GM12878 (cell line): Measurements from ENCODE around the gene RIIAD1. TPM values are rescaled to one million over a fixed set of nuclear protein-coding genes. Genes with fewer than 3 reads are reported as not detected.

Experiments
- ATAC-seq: fragments of 200-7000 bp; cut with Tn5 transposase; 3 replicates; pipeline ENCODE4 v1.9.1; 2020; ENCODE audit warnings: mild to moderate bottlenecking, moderate library complexity
- BruUV-seq: library from RNA; stranded (reverse); fragments of 400-500 nt; replicated peaks from 2 replicates; lab custom pipeline; 2021; lab: Mats Ljungman, UMichigan
- CTCF ChIA-PET: fragments of 300-600 bp; sonication (Branson Sonifier 250); formaldehyde crosslinking; extraction: SDS; loops from one replicate; lab custom pipeline; 2021; ENCODE audit warnings: inconsistent platforms; lab: Yijun Ruan, JAX
- POLR2A ChIA-PET: fragments of 350-600 bp; formaldehyde crosslinking; extraction: SDS; loops from one replicate; lab custom pipeline; 2021; ENCODE audit warnings: inconsistent platforms; lab: Charles Lee
- RAD21 ChIA-PET: fragments of 300-600 bp; sonication (Branson Sonifier 250); formaldehyde crosslinking; loops from one replicate; lab custom pipeline; 2023; ENCODE audit warnings: antibody characterized with exemption; ENCODE audit not compliant: unreplicated experiment; lab: Charles Lee
- SMC1A ChIA-PET: fragments of 300-600 bp; sonication (Branson Sonifier 250); formaldehyde crosslinking; loops from one replicate; lab custom pipeline; 2023; ENCODE audit not compliant: unreplicated experiment, uncharacterized antibody; lab: Charles Lee
- DNase-seq: peaks from one replicate; pipeline ENCODE4 v3.0.0-alpha.2; 2011; ENCODE audit warnings: low read depth, low spot score
- FAIRE-seq: peaks from 3 replicates; lab custom pipeline; 2011; peaks lifted over from hg19 to GRCh38; lab: Jason Lieb, UNC
- H2AFZ ChIP-seq: 2 replicates; pipeline ENCODE4 v1.6.0; 2011; ENCODE audit warnings: low read depth, low read length, control low read depth; ENCODE audit not compliant: control insufficient read depth
- H3K27ac ChIP-seq: 2 replicates; pipeline ENCODE4 v1.5.1; 2011; ENCODE audit warnings: control low read depth; ENCODE audit not compliant: control insufficient read depth, insufficient read depth
- H3K27me3 ChIP-seq, 2 experiments: replicated peaks in 1 of 2; 2 replicates each; pipeline versions ENCODE4 v1.6.0 to v1.6.1; 2011; ENCODE audit warnings: low read length in 1 of 2; ENCODE audit not compliant: control insufficient read depth in 2 of 2, insufficient read depth in 2 of 2
- H3K36me3 ChIP-seq, 2 experiments: 2 replicates each; pipeline ENCODE4 v1.5.1; 2011; ENCODE audit warnings: low read length in 1 of 2; ENCODE audit not compliant: control insufficient read depth in 2 of 2, insufficient read depth in 2 of 2
- H3K4me1 ChIP-seq: 2 replicates; pipeline ENCODE4 v1.6.1; 2011; ENCODE audit warnings: mild to moderate bottlenecking, low read length, moderate library complexity, mixed read lengths; ENCODE audit not compliant: control insufficient read depth, insufficient read depth
- H3K4me2 ChIP-seq: 2 replicates; pipeline ENCODE4 v1.6.0; 2011; ENCODE audit warnings: control low read depth; ENCODE audit not compliant: control insufficient read depth, insufficient read depth
- H3K4me3 ChIP-seq: fragments of 200-600 bp; sonication (generic); 2 replicates; pipeline ENCODE4 v1.5.1; 2016
- H3K79me2 ChIP-seq: 2 replicates; pipeline ENCODE4 v1.6.0; 2011; ENCODE audit warnings: low read length; ENCODE audit not compliant: control insufficient read depth, insufficient read depth
- H3K9ac ChIP-seq: 2 replicates; pipeline ENCODE4 v1.8.0; 2011; ENCODE audit warnings: low read length, control low read depth, mixed read lengths; ENCODE audit not compliant: control insufficient read depth, insufficient read depth
- H3K9me3 ChIP-seq: replicated peaks from 3 replicates; pipeline ENCODE4 v1.5.1; 2011; ENCODE audit warnings: mild to moderate bottlenecking, low read length; ENCODE audit not compliant: control insufficient read depth, insufficient read depth
- H4K20me1 ChIP-seq: 2 replicates; pipeline ENCODE4 v1.6.0; 2011; ENCODE audit not compliant: control insufficient read depth, insufficient read depth
- BCL3 ChIP-seq: IDR thresholded peaks from 2 replicates; pipeline ENCODE4 v1.6.1; 2011; ENCODE audit warnings: borderline replicate concordance, low read depth, mild to moderate bottlenecking, moderate library complexity, low read length; ENCODE audit not compliant: insufficient read depth, poor library complexity, severe bottlenecking
- BMI1 ChIP-seq: fragments of 450-650 bp; IDR thresholded peaks from 2 replicates; pipeline ENCODE4 v1.6.1; 2016; ENCODE audit warnings: mild to moderate bottlenecking, moderate library complexity, borderline replicate concordance
- EED ChIP-seq: sonication (generic); IDR thresholded peaks from 2 replicates; pipeline ENCODE4 v1.6.1; 2016; ENCODE audit warnings: antibody characterized with exemption, low read depth
- FOXM1 ChIP-seq: IDR thresholded peaks from 2 replicates; pipeline ENCODE4 v1.6.1; 2012; ENCODE audit warnings: low read depth, mild to moderate bottlenecking, inconsistent platforms, low read length, moderate library complexity
- GABPA ChIP-seq: IDR thresholded peaks from 2 replicates; pipeline ENCODE4 v1.6.1; 2014; ENCODE audit warnings: antibody characterized with exemption, low read depth, mild to moderate bottlenecking, inconsistent platforms
- IKZF2 ChIP-seq, 2 experiments: fragments of 450-650 bp; IDR thresholded peaks; 2 replicates each; pipeline ENCODE4 v1.6.1; 2017; ENCODE audit warnings: mild to moderate bottlenecking in 2 of 2, moderate library complexity in 2 of 2
- NBN ChIP-seq: fragments of 450-650 bp; IDR thresholded peaks from 2 replicates; pipeline ENCODE4 v1.6.1; 2016
- NFYB ChIP-seq: IDR thresholded peaks from 2 replicates; pipeline ENCODE4 v1.6.1; 2011; ENCODE audit warnings: low read depth, mild to moderate bottlenecking, low read length, improper control_type of control experiment, moderate library complexity; ENCODE audit not compliant: insufficient read depth
- POU2F2 ChIP-seq: IDR thresholded peaks from 3 replicates; pipeline ENCODE4 v1.6.1; 2011; ENCODE audit warnings: low read depth, mild to moderate bottlenecking, low read length, borderline replicate concordance
- RFX5 ChIP-seq: IDR thresholded peaks from 2 replicates; pipeline ENCODE4 v1.6.1; 2011; ENCODE audit warnings: low read depth, low read length, improper control_type of control experiment
- WGBS: methylation state at CpG from one replicate; pipeline ENCODE4 v1.1.6; 2016; ENCODE audit warnings: low lambda C conversion rate; ENCODE audit not compliant: insufficient replicate concordance, insufficient coverage; ENCODE audit errors: missing lambda C conversion rate; 5-methylcytosine and 5-hydroxymethylcytosine counted together
- in situ Hi-C: fragments of 300-500 bp; cut with MboI; formaldehyde crosslinking; loops from 9 replicates; pipeline ENCODE4 v1.14.3; 2018; ENCODE audit warnings: mixed read lengths
- intact Hi-C: fragments of 100-400 bp; cut with micrococcal nuclease; formaldehyde crosslinking; loops from one replicate; pipeline ENCODE4 v1.14.2; 2022; ENCODE audit not compliant: unreplicated experiment
- polyA plus RNA-seq, 11 experiments: library from polyadenylated mRNA; depleted of rRNA in 4 of 11; unstranded in 6 of 11; stranded (reverse) in 5 of 11; fragments of >200 nt; fragmentation: Nextera tagmentation in 4 of 11; fragmentation: Illumina TruSeq in 1 of 11; extraction: Ambion mirVana in 4 of 11; extraction: Trizol in 1 of 11; gene quantifications; 1 replicate in 1 of 11; 2 replicates in 10 of 11; pipeline versions ENCODE4 v1.2.1 to v1.2.3, GENCODE V29; 2011 to 2016; ENCODE audit warnings: inconsistent platforms in 2 of 11, missing spikeins in 2 of 11, low read depth in 1 of 11
- total RNA-seq, 4 experiments: library from RNA; depleted of rRNA in 3 of 4; stranded (reverse); fragments of >200 nt in 3 of 4; fragmentation: Illumina TruSeq in 1 of 4; extraction: Trizol in 1 of 4; gene quantifications; 2 replicates each; pipeline versions ENCODE4 v1.2.1 to v1.2.3, GENCODE V29; 2013 to 2021
- TF ChIP-seq, protein P1 (sequence below): fragments of 450-650 bp; IDR thresholded peaks from 2 replicates; pipeline ENCODE4 v1.6.1; 2018; ENCODE audit warnings: mild to moderate bottlenecking, low read depth, moderate library complexity; ENCODE audit not compliant: partially characterized antibody

The RIIAD1 gene
- total and polyA plus RNA-seq, 10 of the 15 experiments (the other 5 are each of a cell fraction or from before 2014, with no cell fraction given), result not detected

- Histone ChIP-seq H3K27ac (no peak overlapping the region), H3K4me2 (no peak overlapping the region), H3K9ac (no peak overlapping the region), H3K36me3 (no peaks in the 10 kb centered on the region), H3K4me3 (no peak overlapping the region), H3K4me1 (no peaks in the 10 kb centered on the region), H2AFZ (no peak overlapping the region), H4K20me1 (no peaks in the 10 kb centered on the region)
- ATAC-seq, result no peak
- BruUV-seq, result no TSS peak
- CTCF ChIA-PET, result no interaction called here
- WGBS, result 56% methylated on average over 21 of the region's 21 CpGs
- POLR2A ChIA-PET, result no interaction called here
- FAIRE-seq, result no peak
- SMC1A ChIA-PET, result no interaction called here
- TF ChIP-seq POU2F2, result no peak
- TF ChIP-seq, all 136 proteins: peak for 0
- intact Hi-C loops (loop anchor here (10.0 kb wide), 1 partner anchor 124 kb away; the partner anchor contains the start of genes C2CD4D and RORC), in situ Hi-C loops (no loop called here)
- H3K79me2 ChIP-seq, result no peaks in the 10 kb centered on the region
- peaks cover 0 to 6% of the 10 kb centered on the region in 2 experiments; a peak in 2 of 4 replicates for H3K27me3 ChIP-seq
- DNase-seq, result no peak
- RAD21 ChIA-PET, result no interaction called here
- H3K9me3 ChIP-seq, result no peaks in the 10 kb centered on the region
These were observed 10.1 kb upstream of the RIIAD1 start for GRCh38 chr1:151711044-151711800.

DNA sequence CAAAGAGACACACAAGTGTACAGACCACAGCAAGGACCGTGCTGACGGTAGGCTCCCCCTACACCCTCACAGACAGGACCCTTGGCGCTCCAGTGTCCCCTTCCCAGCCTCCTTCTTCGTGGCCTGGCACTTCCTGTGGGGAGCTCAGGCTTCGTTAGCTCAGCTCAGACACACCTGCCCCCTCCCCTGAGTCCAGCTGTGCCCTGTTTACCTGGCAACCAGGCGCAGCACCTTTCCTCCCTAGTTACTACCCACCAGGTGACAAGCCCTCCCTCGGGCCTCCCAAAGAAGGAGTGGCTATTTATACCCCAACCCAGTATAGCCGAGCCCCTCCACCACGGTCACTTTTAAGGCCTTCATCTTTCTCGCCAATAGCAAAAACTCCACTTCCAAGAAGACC is 9.4 kb upstream of the RIIAD1 start:
- DNase-seq (no peak), FAIRE-seq (no peak), ATAC-seq (no peak)
- H3K4me2 ChIP-seq, result no peak overlapping the region
- H3K4me1 ChIP-seq, result no peaks in the 10 kb centered on the region
- SMC1A ChIA-PET, result no interaction called here
- CTCF ChIA-PET, result no interaction called here
- H3K9me3 ChIP-seq, result no peaks in the 10 kb centered on the region
- RAD21 ChIA-PET, result no interaction called here
- POLR2A ChIA-PET, result no interaction called here
- H3K9ac ChIP-seq, result no peak overlapping the region
- no peak overlapping the region for H3K4me3 ChIP-seq
- in situ Hi-C loops (no loop called here), intact Hi-C loops (loop anchor here (10.0 kb wide), 1 partner anchor 123 kb away; the partner anchor contains the start of genes C2CD4D and RORC)
- H2AFZ ChIP-seq, result no peak overlapping the region
- H3K27ac ChIP-seq, result no peak overlapping the region
- no peaks in the 10 kb centered on the region for H3K79me2 ChIP-seq
- H3K36me3 ChIP-seq, result no peaks in the 10 kb centered on the region
- BruUV-seq, result no TSS peak
- WGBS, result 27% methylated on average over 10 of the region's 10 CpGs
- no peaks in the 10 kb centered on the region for H4K20me1 ChIP-seq
- H3K27me3 ChIP-seq, result peaks cover 0 to 8% of the 10 kb centered on the region in 2 experiments; a peak in 2 of 4 replicates
- TF ChIP-seq NFYB (no peak), NBN (no peak), EED (no peak), IKZF2 (IDR thresholded peaks at IDR 0.05) (no peak), BMI1 (no peak), BCL3 (no peak), GABPA (no peak), FOXM1 (no peak), RFX5 (no peak)
- TF ChIP-seq, protein P1, sequence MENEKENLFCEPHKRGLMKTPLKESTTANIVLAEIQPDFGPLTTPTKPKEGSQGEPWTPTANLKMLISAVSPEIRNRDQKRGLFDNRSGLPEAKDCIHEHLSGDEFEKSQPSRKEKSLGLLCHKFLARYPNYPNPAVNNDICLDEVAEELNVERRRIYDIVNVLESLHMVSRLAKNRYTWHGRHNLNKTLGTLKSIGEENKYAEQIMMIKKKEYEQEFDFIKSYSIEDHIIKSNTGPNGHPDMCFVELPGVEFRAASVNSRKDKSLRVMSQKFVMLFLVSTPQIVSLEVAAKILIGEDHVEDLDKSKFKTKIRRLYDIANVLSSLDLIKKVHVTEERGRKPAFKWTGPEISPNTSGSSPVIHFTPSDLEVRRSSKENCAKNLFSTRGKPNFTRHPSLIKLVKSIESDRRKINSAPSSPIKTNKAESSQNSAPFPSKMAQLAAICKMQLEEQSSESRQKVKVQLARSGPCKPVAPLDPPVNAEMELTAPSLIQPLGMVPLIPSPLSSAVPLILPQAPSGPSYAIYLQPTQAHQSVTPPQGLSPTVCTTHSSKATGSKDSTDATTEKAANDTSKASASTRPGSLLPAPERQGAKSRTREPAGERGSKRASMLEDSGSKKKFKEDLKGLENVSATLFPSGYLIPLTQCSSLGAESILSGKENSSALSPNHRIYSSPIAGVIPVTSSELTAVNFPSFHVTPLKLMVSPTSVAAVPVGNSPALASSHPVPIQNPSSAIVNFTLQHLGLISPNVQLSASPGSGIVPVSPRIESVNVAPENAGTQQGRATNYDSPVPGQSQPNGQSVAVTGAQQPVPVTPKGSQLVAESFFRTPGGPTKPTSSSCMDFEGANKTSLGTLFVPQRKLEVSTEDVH, result no peak
